H1 (cell line): ENCODE measurements around the gene ZNF366. TPM values are rescaled to one million over a fixed set of nuclear protein-coding genes. Genes with fewer than 3 reads are reported as not detected.

Experiments
- CTCF ChIA-PET: fragments of 300-600 bp; sonication (Branson Sonifier 250); formaldehyde crosslinking; loops from one replicate; lab custom pipeline; 2021; ENCODE audit not compliant: partially characterized antibody; lab: Charles Lee
- POLR2A ChIA-PET: fragments of 300-600 bp; sonication (Branson Sonifier 250); formaldehyde crosslinking; loops from one replicate; lab custom pipeline; 2021; ENCODE audit warnings: inconsistent platforms; ENCODE audit not compliant: partially characterized antibody; lab: Charles Lee
- DNase-seq, 2 experiments: peaks; one replicate each; pipeline versions ENCODE4 v3.0.0 to v3.0.0-alpha.2; 2010 to 2022; ENCODE audit warnings: low spot score in 2 of 2, low read depth in 1 of 2, mixed read lengths in 1 of 2
- FAIRE-seq: peaks from 2 replicates; lab custom pipeline; 2011; peaks lifted over from hg19 to GRCh38; lab: Jason Lieb, UNC
- H2AFZ ChIP-seq: 2 replicates; pipeline ENCODE4 v1.8.1; 2012; ENCODE audit warnings: low read length, inconsistent platforms
- H2AK5ac ChIP-seq: 2 replicates; pipeline ENCODE4 v1.6.1; 2013; ENCODE audit warnings: low read depth, low read length
- H2BK120ac ChIP-seq: replicated peaks from 2 replicates; pipeline ENCODE3; 2013; ENCODE audit warnings: low read depth, low read length, inconsistent platforms
- H2BK12ac ChIP-seq: 2 replicates; pipeline ENCODE4 v1.6.1; 2013; ENCODE audit warnings: low read depth, low read length
- H2BK15ac ChIP-seq: 2 replicates; pipeline ENCODE4 v1.6.1; 2013; ENCODE audit warnings: low read length
- H2BK20ac ChIP-seq: 2 replicates; pipeline ENCODE4 v1.6.1; 2013; ENCODE audit warnings: low read length
- H2BK5ac ChIP-seq: 2 replicates; pipeline ENCODE4 v1.6.1; 2013; ENCODE audit warnings: low read depth, low read length
- H3K14ac ChIP-seq: 2 replicates; pipeline ENCODE4 v1.6.1; 2013; ENCODE audit warnings: inconsistent platforms; ENCODE audit not compliant: insufficient read length
- H3K18ac ChIP-seq: 2 replicates; pipeline ENCODE4 v1.6.1; 2013; ENCODE audit warnings: low read length; ENCODE audit errors: extremely low read depth
- H3K23ac ChIP-seq: 2 replicates; pipeline ENCODE4 v1.6.1; 2013; ENCODE audit warnings: inconsistent platforms; ENCODE audit not compliant: insufficient read length
- H3K23me2 ChIP-seq: 2 replicates; pipeline ENCODE4 v1.6.1; 2013; ENCODE audit warnings: low read depth, low read length
- H3K27ac ChIP-seq: 2 replicates; pipeline ENCODE4 v1.6.1; 2011; ENCODE audit warnings: low read depth, low read length, inconsistent platforms
- H3K27me3 ChIP-seq, 4 experiments: replicated peaks in 1 of 4; 1 replicate in 1 of 4; 2 replicates in 3 of 4; pipeline versions ENCODE4 v1.6.1 to v1.8.1; 2011 to 2013; ENCODE audit warnings: low read length in 3 of 4, mild to moderate bottlenecking in 3 of 4, inconsistent platforms in 2 of 4, mixed read lengths in 2 of 4, moderate library complexity in 1 of 4; ENCODE audit not compliant: control insufficient read depth in 3 of 4, insufficient read depth in 3 of 4; ENCODE audit errors: extremely low read depth in 1 of 4
- H3K36me3 ChIP-seq, 4 experiments: 2 replicates each; pipeline versions ENCODE4 v1.6.1 to v1.8.1; 2011 to 2013; ENCODE audit warnings: mild to moderate bottlenecking in 4 of 4, low read length in 3 of 4, moderate library complexity in 2 of 4, control low read depth in 1 of 4, inconsistent platforms in 1 of 4; ENCODE audit not compliant: insufficient read depth in 4 of 4, control insufficient read depth in 2 of 4
- H3K4ac ChIP-seq: replicated peaks from 2 replicates; pipeline ENCODE3; 2013; ENCODE audit warnings: low read length, low read depth, mixed read lengths, inconsistent platforms; ENCODE audit not compliant: insufficient read length
- H3K4me1 ChIP-seq, 4 experiments: replicated peaks in 1 of 4; 1 replicate in 1 of 4; 2 replicates in 3 of 4; pipeline versions ENCODE4 v1.6.1 to v1.8.1; 2011 to 2013; ENCODE audit warnings: low read length in 3 of 4, inconsistent platforms in 2 of 4, mixed read lengths in 1 of 4; ENCODE audit not compliant: insufficient read depth in 4 of 4, control insufficient read depth in 3 of 4
- H3K4me2 ChIP-seq, 2 experiments: 2 replicates each; pipeline versions ENCODE4 v1.6.1 to v1.8.1; 2011 to 2013; ENCODE audit warnings: low read depth in 2 of 2, low read length in 2 of 2, control low read depth in 1 of 2, inconsistent platforms in 1 of 2, mild to moderate bottlenecking in 1 of 2; ENCODE audit not compliant: insufficient read depth in 1 of 2
- H3K4me3 ChIP-seq, 4 experiments: fragments of 200-600, 300-600 bp in 1 of 4; sonication (generic), shearing (Covaris generic), sonication (Bioruptor Twin) in 1 of 4; 2 replicates each; pipeline versions ENCODE4 v1.5.1 to v1.8.1; 2011 to 2016; ENCODE audit warnings: low read length in 4 of 4, low read depth in 3 of 4, control low read depth in 2 of 4, inconsistent platforms in 2 of 4, mild to moderate bottlenecking in 2 of 4, mixed read lengths in 1 of 4, moderate library complexity in 1 of 4; ENCODE audit not compliant: insufficient read depth in 2 of 4; ENCODE audit errors: extremely low read depth in 1 of 4
- H3K56ac ChIP-seq: replicated peaks from 2 replicates; pipeline ENCODE3; 2013; ENCODE audit warnings: low read depth, mild to moderate bottlenecking, mixed read lengths, low read length, inconsistent platforms; ENCODE audit not compliant: insufficient read length
- H3K79me1 ChIP-seq: 2 replicates; pipeline ENCODE4 v1.6.1; 2013; ENCODE audit warnings: low read depth, low read length, control low read depth
- H3K79me2 ChIP-seq, 2 experiments: 2 replicates each; pipeline versions ENCODE4 v1.6.1 to v1.8.1; 2012 to 2013; ENCODE audit warnings: low read length in 2 of 2, mild to moderate bottlenecking in 2 of 2, inconsistent platforms in 1 of 2; ENCODE audit not compliant: insufficient read depth in 2 of 2, control insufficient read depth in 1 of 2
- H3K9ac ChIP-seq, 4 experiments: replicated peaks in 1 of 4; 1 replicate in 1 of 4; 2 replicates in 3 of 4; pipeline versions ENCODE4 v1.6.1 to v1.8.1; 2011 to 2013; ENCODE audit warnings: low read depth in 3 of 4, low read length in 3 of 4, control low read depth in 2 of 4, mild to moderate bottlenecking in 2 of 4, moderate library complexity in 2 of 4, inconsistent platforms in 1 of 4; ENCODE audit errors: extremely low read depth in 1 of 4
- H3K9me3 ChIP-seq, 2 experiments: 2 replicates each; pipeline versions ENCODE4 v1.6.1 to v1.8.1; 2012 to 2013; ENCODE audit warnings: mild to moderate bottlenecking in 2 of 2, moderate library complexity in 2 of 2, control low read depth in 1 of 2, inconsistent platforms in 1 of 2, low read depth in 1 of 2, low read length in 1 of 2, mixed read lengths in 1 of 2; ENCODE audit not compliant: insufficient read depth in 2 of 2
- H4K20me1 ChIP-seq, 2 experiments: replicated peaks in 1 of 2; 2 replicates each; pipeline versions ENCODE3 to v1.8.1; 2011 to 2013; ENCODE audit warnings: inconsistent platforms in 2 of 2, low read length in 2 of 2, mild to moderate bottlenecking in 1 of 2; ENCODE audit not compliant: insufficient read depth in 2 of 2, control insufficient read depth in 1 of 2
- H4K5ac ChIP-seq: 2 replicates; pipeline ENCODE4 v1.6.1; 2013; ENCODE audit warnings: low read length, low read depth, mixed read lengths, inconsistent platforms; ENCODE audit not compliant: insufficient read length
- H4K8ac ChIP-seq: 2 replicates; pipeline ENCODE4 v1.8.0; 2013; ENCODE audit warnings: mild to moderate bottlenecking, moderate library complexity, low read length, inconsistent platforms; ENCODE audit not compliant: insufficient read depth; ENCODE audit errors: extremely low read depth
- H4K91ac ChIP-seq: replicated peaks from 2 replicates; pipeline ENCODE3; 2013; ENCODE audit warnings: low read length, mixed read lengths, inconsistent platforms; ENCODE audit not compliant: insufficient read length
- BCL11A ChIP-seq, 2 experiments: IDR thresholded peaks; one replicate each; pipeline ENCODE4 v1.6.1; 2011; ENCODE audit warnings: low read depth in 2 of 2, low read length in 2 of 2, mild to moderate bottlenecking in 2 of 2
- KDM4A ChIP-seq: IDR thresholded peaks from one replicate; pipeline ENCODE4 v1.7.1; 2012; ENCODE audit warnings: low read depth, mild to moderate bottlenecking, moderate library complexity, low read length, inconsistent platforms; ENCODE audit not compliant: severe bottlenecking
- RBBP5 ChIP-seq: IDR thresholded peaks from 2 replicates; pipeline ENCODE4 v1.7.1; 2012; ENCODE audit warnings: low read depth, mild to moderate bottlenecking, inconsistent platforms, low read length, moderate library complexity, borderline replicate concordance
- RFX5 ChIP-seq: IDR thresholded peaks from 2 replicates; pipeline ENCODE4 v1.6.1; 2011; ENCODE audit warnings: low read depth, low read length, improper control_type of control experiment, borderline replicate concordance
- WGBS, 2 experiments: shearing (Covaris generic) in 1 of 2; methylation state at CpG; one replicate each; pipeline versions ENCODE4 v1.1.6 to v1.1.7; 2013 to 2015; ENCODE audit warnings: low lambda C conversion rate in 2 of 2, mixed read lengths in 2 of 2, inconsistent platforms in 1 of 2, low coverage in 1 of 2, missing lambda C conversion rate in 1 of 2; ENCODE audit not compliant: insufficient replicate concordance in 2 of 2, insufficient coverage in 1 of 2, insufficient read length in 1 of 2; ENCODE audit errors: extremely low coverage in 1 of 2, missing lambda C conversion rate in 1 of 2; 5-methylcytosine and 5-hydroxymethylcytosine counted together
- polyA plus RNA-seq, 7 experiments: library from polyadenylated mRNA; depleted of rRNA in 3 of 7; stranded (reverse) in 5 of 7; unstranded in 2 of 7; fragments of >200 nt in 5 of 7; fragments of 200-250 nt in 2 of 7; gene quantifications; 1 replicate in 5 of 7; 2 replicates in 1 of 7; 4 replicates in 1 of 7; pipeline versions ENCODE4 v1.2.1 to v1.2.3, GENCODE V29; 2011 to 2013; ENCODE audit warnings: missing spikeins in 2 of 7, mixed read lengths in 2 of 7
- total RNA-seq: library from RNA; stranded (reverse); fragmentation: NEBNext Ultra II Directional; extraction: Animal tissue kit (Norgen Biotek cat#: 25700); gene quantifications from 2 replicates; pipeline ENCODE4 v1.2.1, GENCODE V29; 2021

Gene ZNF366
- total and polyA plus RNA-seq, 2 of the 8 experiments (the other 6 are each of a cell fraction or from before 2014, with no cell fraction given) = not detected

DNA sequence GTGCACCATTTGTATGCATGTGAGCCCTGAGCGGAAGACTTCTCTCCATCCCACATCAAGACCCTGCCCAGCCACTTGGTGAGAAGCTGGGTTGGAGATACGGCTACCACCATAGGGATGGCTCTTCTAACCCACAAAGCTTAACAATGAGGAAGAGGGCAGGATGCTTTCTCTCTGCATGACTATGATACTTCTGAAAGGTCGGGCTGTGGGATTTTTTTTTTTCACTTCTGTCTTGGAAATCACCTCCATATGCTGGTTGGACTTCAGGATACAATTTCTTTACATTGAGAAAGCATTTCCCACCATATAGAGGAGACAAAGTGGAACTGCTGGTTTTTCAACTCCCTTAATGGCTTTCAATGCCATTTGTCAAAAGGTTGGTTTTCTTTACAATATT lies 30.5 kb downstream of the ZNF366 start:
- H4K5ac ChIP-seq = no peak overlapping the region
- H3K4ac ChIP-seq = no peak overlapping the region
- POLR2A ChIA-PET = no interaction called here
- no peaks in the 10 kb centered on the region for H3K23me2 ChIP-seq
- no peak for TF ChIP-seq KDM4A
- no peak for TF ChIP-seq RBBP5
- TF ChIP-seq RFX5 = no peak
- no peak for TF ChIP-seq BCL11A (IDR thresholded peaks at IDR 0.05; ENCODE audit: low read depth in 2 of 2, low read length in 2 of 2)
- no peak overlapping the region for H2BK5ac ChIP-seq
- CTCF ChIA-PET = interaction anchor here (1.0 to 1.4 kb wide), 4 partner anchors 8 to 43 kb away, joined by 3 read pairs; no protein-coding TSS in a partner anchor
- WGBS, 2 experiments = 92% methylated on average over 3 of the region's 3 CpGs; no CpG with 5 or more reads in 1 of the 2 experiments
- H3K4me1 ChIP-seq = no peaks in the 10 kb centered on the region
- no peak for FAIRE-seq
- H3K4me2 ChIP-seq = no peak overlapping the region
- H2BK20ac ChIP-seq = no peak overlapping the region
- H2BK15ac ChIP-seq = no peak overlapping the region
- no peak overlapping the region for H3K9ac ChIP-seq
- H3K79me2 ChIP-seq = no peaks in the 10 kb centered on the region
- no peak overlapping the region for H3K27ac ChIP-seq
- no peak overlapping the region for H4K91ac ChIP-seq
- no peak for DNase-seq
- H3K14ac ChIP-seq = no peak overlapping the region
- no peaks in the 10 kb centered on the region for H3K27me3 ChIP-seq
- no peak overlapping the region for H3K4me3 ChIP-seq
- no peak overlapping the region for H3K18ac ChIP-seq
- no peaks in the 10 kb centered on the region for H3K36me3 ChIP-seq
- H3K23ac ChIP-seq = no peak overlapping the region
- H3K79me1 ChIP-seq = no peaks in the 10 kb centered on the region
- no peak overlapping the region for H4K8ac ChIP-seq
- H4K20me1 ChIP-seq = no peaks in the 10 kb centered on the region
- H2AFZ ChIP-seq = no peak overlapping the region
- H2AK5ac ChIP-seq = no peak overlapping the region
- no peak overlapping the region for H2BK120ac ChIP-seq
- H3K56ac ChIP-seq = no peak overlapping the region
- no peak overlapping the region for H2BK12ac ChIP-seq
- no peaks in the 10 kb centered on the region for H3K9me3 ChIP-seq
